ENCODE data around the gene SORL1. TPM values are rescaled to one million over a fixed set of nuclear protein-coding genes. Genes with fewer than 3 reads are reported as not detected.

Gene SORL1
- total and polyA plus RNA-seq, 9 of the 15 experiments (the other 6 are each of a cell fraction or from before 2014, with no cell fraction given), result 0.01 to 0.66 TPM; not detected in 7

DNA sequence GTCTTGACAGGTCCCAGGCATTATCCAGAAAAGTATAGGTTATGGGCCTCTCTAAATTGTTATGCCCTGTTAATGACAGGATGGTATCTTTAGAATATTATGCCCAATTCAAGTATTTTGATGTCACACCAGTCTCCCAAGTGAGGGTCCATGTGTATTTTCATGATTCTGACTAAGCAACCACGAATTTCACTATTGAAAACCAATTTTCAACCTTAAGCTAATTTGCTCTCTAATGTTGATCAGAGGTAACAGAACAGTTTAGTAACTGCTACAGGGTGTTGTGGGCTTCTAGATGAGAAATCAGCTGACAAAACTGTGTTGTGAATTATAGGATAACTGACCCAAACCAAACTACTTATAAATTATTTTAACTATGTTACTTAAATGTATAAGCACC lies 48.6 kb downstream of the SORL1 start:
- no peaks in the 10 kb centered on the region for H3K36me3 ChIP-seq (ENCODE audit: control insufficient read depth, insufficient read depth, low read length)
- H3K27me3 ChIP-seq (ENCODE audit: control insufficient read depth in 2 of 2, insufficient read depth in 2 of 2, low read length in 2 of 2), result no peaks in the 10 kb centered on the region
- H3K4me3 ChIP-seq, result no peak overlapping the region
- H3K9ac ChIP-seq (ENCODE audit: insufficient read depth in 1 of 2, low read depth in 2 of 2, low read length in 2 of 2), result no peak overlapping the region
- ATAC-seq, result no peak
- H3K9me1 ChIP-seq (ENCODE audit: control insufficient read depth, insufficient read depth, low read length), result no peaks in the 10 kb centered on the region
- H3K4me1 ChIP-seq (replicated peaks in 1 of 2; ENCODE audit: control insufficient read depth in 2 of 2, insufficient read depth in 2 of 2, low read length in 2 of 2), result no peaks in the 10 kb centered on the region
- DNase-seq (ENCODE audit: extremely low read depth in 1 of 4, low spot score in 3 of 4), result no peak
- no TSS peak for BruUV-seq (replicated peaks)
- no peaks in the 10 kb centered on the region for H3K9me3 ChIP-seq (replicated peaks; ENCODE audit: control insufficient read depth, insufficient read depth, low read depth, low read length)
- no peak for FAIRE-seq
- no peak overlapping the region for H2AFZ ChIP-seq (ENCODE audit: low read depth, low read length)
- no peaks in the 10 kb centered on the region for H4K20me1 ChIP-seq (replicated peaks; ENCODE audit: control insufficient read depth, insufficient read depth, low read length)
- H3K4me2 ChIP-seq (ENCODE audit: insufficient read depth, low read length), result no peak overlapping the region
- in situ Hi-C loops (cut with MboI) (no loop called here), intact Hi-C loops (cut with micrococcal nuclease) (no loop called here)
- ChIA-PET POLR2A (no interaction called here), CTCF (ENCODE audit: low intra/inter-chr PET ratio) (no interaction called here)
- no peaks in the 10 kb centered on the region for H3K79me2 ChIP-seq (ENCODE audit: control insufficient read depth, insufficient read depth, low read length)
- H3K27ac ChIP-seq (ENCODE audit: extremely low read depth, low read depth, low read length), result no peak overlapping the region
- WGBS (ENCODE audit: insufficient coverage, low coverage, missing lambda C conversion rate), result 0% methylated on average over 1 of the region's 1 CpG
- TF ChIP-seq DPF2 (IDR thresholded peaks at IDR 0.05) (no peak), NR1H2 (CRISPR knock-in tag; IDR thresholded peaks at IDR 0.05) (no peak), FOXK2 (conservative IDR thresholded peaks at IDR 0.05 in 1 of 2, IDR thresholded peaks at IDR 0.05 in 1 of 2; ENCODE audit: low read depth in 2 of 2) (no peak), SMAD3 (CRISPR knock-in tag; conservative IDR thresholded peaks at IDR 0.05) (no peak), RBM17 (IDR thresholded peaks at IDR 0.05; ENCODE audit: borderline replicate concordance, low read depth, low read length) (no peak), ETV5 (CRISPR knock-in tag; IDR thresholded peaks at IDR 0.05; ENCODE audit: low read depth) (no peak), TAF1 (IDR thresholded peaks at IDR 0.05; ENCODE audit: control insufficient read depth, extremely low read depth, insufficient read depth, low read length, severe bottlenecking) (no peak), MAFF (IDR thresholded peaks at IDR 0.05; ENCODE audit: low read length) (no peak), ZNF232 (CRISPR knock-in tag; IDR thresholded peaks at IDR 0.05) (no peak), POLR3G (IDR thresholded peaks at IDR 0.05; ENCODE audit: extremely low read depth, insufficient read length, insufficient replicate concordance) (no peak), TRIM24 (IDR thresholded peaks at IDR 0.05) (no peak), PHF21A (IDR thresholded peaks at IDR 0.05; ENCODE audit: borderline replicate concordance, low read depth) (no peak), MTA3 (IDR thresholded peaks at IDR 0.05; ENCODE audit: borderline replicate concordance) (no peak)
- TF ChIP-seq, protein P1, sequence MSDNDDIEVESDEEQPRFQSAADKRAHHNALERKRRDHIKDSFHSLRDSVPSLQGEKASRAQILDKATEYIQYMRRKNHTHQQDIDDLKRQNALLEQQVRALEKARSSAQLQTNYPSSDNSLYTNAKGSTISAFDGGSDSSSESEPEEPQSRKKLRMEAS (CRISPR knock-in tag; IDR thresholded peaks at IDR 0.05), result no peak
- TF ChIP-seq, protein P2, sequence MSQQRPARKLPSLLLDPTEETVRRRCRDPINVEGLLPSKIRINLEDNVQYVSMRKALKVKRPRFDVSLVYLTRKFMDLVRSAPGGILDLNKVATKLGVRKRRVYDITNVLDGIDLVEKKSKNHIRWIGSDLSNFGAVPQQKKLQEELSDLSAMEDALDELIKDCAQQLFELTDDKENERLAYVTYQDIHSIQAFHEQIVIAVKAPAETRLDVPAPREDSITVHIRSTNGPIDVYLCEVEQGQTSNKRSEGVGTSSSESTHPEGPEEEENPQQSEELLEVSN (IDR thresholded peaks at IDR 0.05; ENCODE audit: borderline replicate concordance in 1 of 2, extremely low read depth in 1 of 2, insufficient read depth in 1 of 2, insufficient read length in 1 of 2, low read depth in 1 of 2, low read length in 1 of 2, poor library complexity in 1 of 2, severe bottlenecking in 1 of 2), result no peak
- TF ChIP-seq, protein P3, sequence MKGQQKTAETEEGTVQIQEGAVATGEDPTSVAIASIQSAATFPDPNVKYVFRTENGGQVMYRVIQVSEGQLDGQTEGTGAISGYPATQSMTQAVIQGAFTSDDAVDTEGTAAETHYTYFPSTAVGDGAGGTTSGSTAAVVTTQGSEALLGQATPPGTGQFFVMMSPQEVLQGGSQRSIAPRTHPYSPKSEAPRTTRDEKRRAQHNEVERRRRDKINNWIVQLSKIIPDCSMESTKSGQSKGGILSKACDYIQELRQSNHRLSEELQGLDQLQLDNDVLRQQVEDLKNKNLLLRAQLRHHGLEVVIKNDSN (CRISPR knock-in tag; IDR thresholded peaks at IDR 0.05), result no peak
- TF ChIP-seq, protein P4, sequence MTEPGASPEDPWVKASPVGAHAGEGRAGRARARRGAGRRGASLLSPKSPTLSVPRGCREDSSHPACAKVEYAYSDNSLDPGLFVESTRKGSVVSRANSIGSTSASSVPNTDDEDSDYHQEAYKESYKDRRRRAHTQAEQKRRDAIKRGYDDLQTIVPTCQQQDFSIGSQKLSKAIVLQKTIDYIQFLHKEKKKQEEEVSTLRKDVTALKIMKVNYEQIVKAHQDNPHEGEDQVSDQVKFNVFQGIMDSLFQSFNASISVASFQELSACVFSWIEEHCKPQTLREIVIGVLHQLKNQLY (CRISPR knock-in tag; conservative IDR thresholded peaks at IDR 0.05), result no peak
- TF ChIP-seq, protein P5, sequence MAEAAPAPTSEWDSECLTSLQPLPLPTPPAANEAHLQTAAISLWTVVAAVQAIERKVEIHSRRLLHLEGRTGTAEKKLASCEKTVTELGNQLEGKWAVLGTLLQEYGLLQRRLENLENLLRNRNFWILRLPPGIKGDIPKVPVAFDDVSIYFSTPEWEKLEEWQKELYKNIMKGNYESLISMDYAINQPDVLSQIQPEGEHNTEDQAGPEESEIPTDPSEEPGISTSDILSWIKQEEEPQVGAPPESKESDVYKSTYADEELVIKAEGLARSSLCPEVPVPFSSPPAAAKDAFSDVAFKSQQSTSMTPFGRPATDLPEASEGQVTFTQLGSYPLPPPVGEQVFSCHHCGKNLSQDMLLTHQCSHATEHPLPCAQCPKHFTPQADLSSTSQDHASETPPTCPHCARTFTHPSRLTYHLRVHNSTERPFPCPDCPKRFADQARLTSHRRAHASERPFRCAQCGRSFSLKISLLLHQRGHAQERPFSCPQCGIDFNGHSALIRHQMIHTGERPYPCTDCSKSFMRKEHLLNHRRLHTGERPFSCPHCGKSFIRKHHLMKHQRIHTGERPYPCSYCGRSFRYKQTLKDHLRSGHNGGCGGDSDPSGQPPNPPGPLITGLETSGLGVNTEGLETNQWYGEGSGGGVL (CRISPR knock-in tag; IDR thresholded peaks at IDR 0.05), result no peak
